CD4-positive, alpha-beta T cell (primary cell): ENCODE results near the gene CDK14. TPM values are rescaled to one million over a fixed set of nuclear protein-coding genes. Genes with fewer than 3 reads are reported as not detected.

Experiments
- ATAC-seq: fragments of 200-7000 bp; cut with Tn5 transposase; one replicate; pipeline ENCODE4 v1.10.0; 2022; ENCODE audit warnings: mild to moderate bottlenecking; ENCODE audit not compliant: poor library complexity
- CTCF ChIA-PET: fragments of 350-600 bp; sonication (Branson Sonifier 250); formaldehyde crosslinking; loops from one replicate; lab custom pipeline; 2021; ENCODE audit warnings: antibody characterized with exemption, inconsistent platforms; lab: Charles Lee
- POLR2A ChIA-PET: fragments of 350-600 bp; sonication (Branson Sonifier 250); formaldehyde crosslinking; loops from one replicate; lab custom pipeline; 2021; ENCODE audit warnings: antibody characterized with exemption, inconsistent platforms; lab: Charles Lee
- DNase-seq, 14 experiments: peaks; one replicate each; pipeline ENCODE4 v3.0.0-alpha.2; 2013 to 2020; ENCODE audit warnings: mixed read lengths in 2 of 14
- H3K27ac ChIP-seq, 2 donors: one replicate each; pipeline versions ENCODE4 v1.5.1 to v1.7.0; 2013; ENCODE audit warnings: low read length in 2 of 2, low read depth in 1 of 2, mild to moderate bottlenecking in 1 of 2
- H3K27me3 ChIP-seq, 2 experiments: 1 replicate in 1 of 2; 2 replicates in 1 of 2; pipeline versions ENCODE4 v1.6.1 to v1.7.0; 2013; ENCODE audit warnings: low read length in 2 of 2, control low read depth in 1 of 2, mild to moderate bottlenecking in 1 of 2, moderate library complexity in 1 of 2; ENCODE audit not compliant: insufficient read depth in 2 of 2, control insufficient read depth in 1 of 2
- H3K36me3 ChIP-seq: one replicate; pipeline ENCODE4 v1.6.1; 2013; ENCODE audit warnings: low read length, control low read depth; ENCODE audit not compliant: insufficient read depth
- H3K4me1 ChIP-seq: one replicate; pipeline ENCODE4 v1.6.1; 2013; ENCODE audit warnings: low read length, control low read depth; ENCODE audit not compliant: insufficient read depth
- H3K4me3 ChIP-seq: one replicate; pipeline ENCODE4 v1.5.1; 2013; ENCODE audit warnings: mild to moderate bottlenecking, low read length, moderate library complexity
- H3K9me3 ChIP-seq, 2 experiments: 1 replicate in 1 of 2; 2 replicates in 1 of 2; pipeline versions ENCODE4 v1.6.1 to v1.7.0; 2013; ENCODE audit warnings: low read length in 2 of 2, mild to moderate bottlenecking in 2 of 2, control low read depth in 1 of 2, moderate library complexity in 1 of 2; ENCODE audit not compliant: control insufficient read depth in 1 of 2, insufficient read depth in 1 of 2
- H3K27ac Mint-ChIP-seq: one replicate; pipeline ENCODE4 v1.8.0; 2020; ENCODE audit warnings: mixed read lengths
- H3K27me3 Mint-ChIP-seq: one replicate; pipeline ENCODE4 v1.8.0; 2021; ENCODE audit warnings: mixed read lengths
- H3K36me3 Mint-ChIP-seq: one replicate; pipeline ENCODE4 v1.8.0; 2021; ENCODE audit warnings: low read depth, mixed read lengths
- H3K4me1 Mint-ChIP-seq: one replicate; pipeline ENCODE4 v1.8.0; 2021; ENCODE audit warnings: low read depth, mixed read lengths
- H3K4me3 Mint-ChIP-seq: one replicate; pipeline ENCODE4 v1.8.0; 2020; ENCODE audit warnings: mild to moderate bottlenecking, mixed read lengths
- H3K9me3 Mint-ChIP-seq: one replicate; pipeline ENCODE4 v1.8.0; 2020; ENCODE audit warnings: mixed read lengths
- CTCF ChIP-seq: fragments of 200-600 bp; IDR thresholded peaks from one replicate; pipeline ENCODE4 v1.8.0; 2022; ENCODE audit warnings: antibody characterized with exemption, mild to moderate bottlenecking
- intact Hi-C, 2 experiments: fragments of 100-400 bp; cut with DNase I in 1 of 2; cut with micrococcal nuclease in 1 of 2; formaldehyde crosslinking; loops; one replicate each; pipeline versions ENCODE4 v1.15.1 to v1.9.0; 2023 to 2025; cut with DNase I, micrococcal nuclease
- total RNA-seq, 174 experiments: library from RNA in 2 of 174; stranded (reverse) in 2 of 174; gene quantifications; one replicate each; pipeline ENCODE4 v1.2.3 and lab custom pipeline; 2021 to 2026

The CDK14 gene
- total RNA-seq, 2 experiments from 2014 or later, result 0.45 to 0.47 TPM

DNA sequence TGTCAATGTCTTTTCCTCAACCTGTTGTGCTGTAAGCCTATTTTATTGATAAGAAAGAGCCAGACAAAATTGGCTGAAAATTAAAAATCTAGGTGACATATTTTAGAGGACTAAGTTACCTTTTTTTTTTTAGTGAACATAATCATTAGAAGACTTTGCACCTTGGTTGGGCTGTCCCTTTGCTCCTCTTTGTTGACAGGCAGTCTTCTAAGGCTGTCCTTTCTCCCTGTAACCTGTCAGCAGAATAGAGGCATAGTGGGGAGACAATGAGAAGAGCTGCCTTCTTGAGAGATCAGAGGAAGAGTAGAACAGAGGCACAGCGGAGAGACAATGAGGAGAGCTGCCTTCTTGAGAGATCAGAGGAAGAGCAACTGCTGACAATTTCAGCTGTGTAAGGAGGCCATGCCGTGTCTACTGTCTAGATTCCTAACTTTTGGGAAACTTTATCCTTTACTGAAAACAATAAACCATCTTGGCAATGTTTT, 429.8 kb downstream of the CDK14 start:
- Mint-ChIP-seq H3K27ac (no peak overlapping the region), H3K9me3 (no peaks in the 10 kb centered on the region), H3K4me3 (no peak overlapping the region), H3K27me3 (peaks cover 4% of the 10 kb centered on the region), H3K4me1 (no peaks in the 10 kb centered on the region), H3K36me3 (no peaks in the 10 kb centered on the region)
- no peaks in the 10 kb centered on the region for H3K36me3 ChIP-seq
- no peak for DNase-seq
- H3K9me3 ChIP-seq, result no peaks in the 10 kb centered on the region
- intact Hi-C loops, result no loop called here
- no peak for TF ChIP-seq CTCF
- H3K4me1 ChIP-seq, result no peaks in the 10 kb centered on the region
- H3K27ac ChIP-seq, result no peak overlapping the region
- H3K4me3 ChIP-seq, result no peak overlapping the region
- H3K27me3 ChIP-seq, result no peaks in the 10 kb centered on the region
- ATAC-seq, result no peak
- POLR2A ChIA-PET, result no interaction called here
- CTCF ChIA-PET, result no interaction called here

DNA sequence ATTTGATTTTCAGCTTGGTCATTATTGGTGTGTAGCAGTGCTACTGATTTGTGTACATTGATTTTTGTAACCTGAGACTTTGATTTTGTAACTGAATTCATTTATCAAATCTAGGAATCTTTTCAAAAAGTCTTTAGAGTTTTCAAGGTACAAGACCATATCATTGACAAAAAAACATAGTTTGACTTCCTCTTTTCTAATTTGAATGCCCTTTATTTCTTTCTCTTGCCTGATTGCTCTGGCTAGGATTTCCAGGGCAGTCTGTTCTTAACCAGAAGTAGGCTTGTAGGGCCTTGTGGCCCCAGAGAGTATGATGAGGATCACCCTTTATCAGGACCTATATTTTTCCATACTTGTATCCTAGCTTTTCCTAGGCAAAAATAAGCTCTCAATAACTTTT, 433.6 kb downstream of the CDK14 start:
- POLR2A ChIA-PET, result no interaction called here
- no peak for TF ChIP-seq CTCF
- DNase-seq, result no peak
- ATAC-seq, result no peak
- no peaks in the 10 kb centered on the region for H3K27me3 ChIP-seq
- CTCF ChIA-PET, result no interaction called here
- Mint-ChIP-seq H3K27me3 (no peaks in the 10 kb centered on the region), H3K4me1 (no peaks in the 10 kb centered on the region), H3K27ac (no peak overlapping the region), H3K36me3 (no peaks in the 10 kb centered on the region), H3K4me3 (no peak overlapping the region), H3K9me3 (no peaks in the 10 kb centered on the region)
- H3K4me1 ChIP-seq, result no peaks in the 10 kb centered on the region
- no peaks in the 10 kb centered on the region for H3K9me3 ChIP-seq
- H3K36me3 ChIP-seq, result no peaks in the 10 kb centered on the region
- no peak overlapping the region for H3K4me3 ChIP-seq
- H3K27ac ChIP-seq, result no peak overlapping the region
- intact Hi-C loops, result loop anchor here in 1 of 2 experiments (10.0 kb wide), 1 partner anchor 575 kb away; no protein-coding TSS in a partner anchor

GRCh38 chr7:91030680-91031380, 434.7 kb downstream of the CDK14 start:
- no peak overlapping the region for H3K4me3 Mint-ChIP-seq
- no peaks in the 10 kb centered on the region for H3K36me3 Mint-ChIP-seq
- ATAC-seq (no peak), DNase-seq (no peak)
- no peak overlapping the region for H3K27ac Mint-ChIP-seq
- no peaks in the 10 kb centered on the region for H3K36me3 ChIP-seq
- no peaks in the 10 kb centered on the region for H3K4me1 Mint-ChIP-seq
- H3K27ac ChIP-seq, result no peak overlapping the region
- no peaks in the 10 kb centered on the region for H3K27me3 ChIP-seq
- H3K4me1 ChIP-seq, result no peaks in the 10 kb centered on the region
- no peaks in the 10 kb centered on the region for H3K27me3 Mint-ChIP-seq
- intact Hi-C loops, result loop anchor here in 1 of 2 experiments (10.0 kb wide), 1 partner anchor 576 kb away; no protein-coding TSS in a partner anchor
- POLR2A ChIA-PET, result no interaction called here
- no peak for TF ChIP-seq CTCF
- H3K9me3 Mint-ChIP-seq, result no peaks in the 10 kb centered on the region
- no peak overlapping the region for H3K4me3 ChIP-seq
- CTCF ChIA-PET, result no interaction called here
- H3K9me3 ChIP-seq, result no peaks in the 10 kb centered on the region
